DOHH2 (cell line): ENCODE measurements around the gene IGF2BP2.

Experiments used
- H3F3A ChIP-seq: fragments of 200-600 bp; sonication (generic), shearing (Covaris generic); 2 replicates; pipeline ENCODE4 v1.6.0; 2016; ENCODE audit warnings: antibody characterized with exemption, mild to moderate bottlenecking; ENCODE audit not compliant: control insufficient read depth, insufficient read depth
- H3K27ac ChIP-seq: fragments of 200-600 bp; sonication (generic); 2 replicates; pipeline ENCODE4 v1.5.1; 2014; ENCODE audit warnings: low read depth, mild to moderate bottlenecking, low read length, moderate library complexity
- H3K27me3 ChIP-seq: fragments of 200-600 bp; sonication (generic); 2 replicates; pipeline ENCODE4 v1.6.1; 2014; ENCODE audit warnings: mild to moderate bottlenecking, low read length, mixed read lengths; ENCODE audit not compliant: control insufficient read depth
- H3K36me3 ChIP-seq: fragments of 200-600 bp; sonication (generic); 2 replicates; pipeline ENCODE4 v1.6.1; 2014; ENCODE audit warnings: mild to moderate bottlenecking, low read length, moderate library complexity, mixed read lengths; ENCODE audit not compliant: control insufficient read depth
- H3K4me1 ChIP-seq: fragments of 200-600 bp; sonication (generic); 2 replicates; pipeline ENCODE4 v1.6.1; 2014; ENCODE audit warnings: mild to moderate bottlenecking, low read length, mixed read lengths; ENCODE audit not compliant: control insufficient read depth
- H3K4me2 ChIP-seq: fragments of 200-600 bp; sonication (generic); 2 replicates; pipeline ENCODE4 v1.6.0; 2014; ENCODE audit warnings: mild to moderate bottlenecking, low read length, moderate library complexity
- H3K4me3 ChIP-seq: fragments of 200-600 bp; sonication (generic); 2 replicates; pipeline ENCODE4 v1.5.1; 2014; ENCODE audit warnings: mild to moderate bottlenecking, low read length, mixed read lengths
- H3K79me2 ChIP-seq: fragments of 200-600 bp; sonication (generic); 2 replicates; pipeline ENCODE4 v1.6.1; 2014; ENCODE audit warnings: mild to moderate bottlenecking, low read length, mixed read lengths; ENCODE audit not compliant: control insufficient read depth
- H3K9me2 ChIP-seq: fragments of 200-600 bp; sonication (generic); replicated peaks from 2 replicates; pipeline ENCODE4 v1.6.1; 2014; ENCODE audit warnings: mild to moderate bottlenecking, low read length, mixed read lengths; ENCODE audit not compliant: control insufficient read depth
- H3K9me3 ChIP-seq: fragments of 200-600 bp; sonication (generic); 2 replicates; pipeline ENCODE4 v1.6.1; 2014; ENCODE audit warnings: antibody characterized with exemption, low read length, mixed read lengths; ENCODE audit not compliant: control insufficient read depth, insufficient read depth
- H4K20me1 ChIP-seq: fragments of 200-600 bp; sonication (generic); 2 replicates; pipeline ENCODE4 v1.6.0; 2014; ENCODE audit warnings: low read depth, mild to moderate bottlenecking, antibody characterized with exemption, low read length, moderate library complexity; ENCODE audit not compliant: control insufficient read depth, insufficient read depth
- EZH2phosphoT487 ChIP-seq: fragments of 200-600 bp; sonication (generic); IDR thresholded peaks from 2 replicates; pipeline ENCODE4 v1.6.1; 2017; ENCODE audit warnings: borderline replicate concordance, mild to moderate bottlenecking, antibody characterized with exemption, low read length, moderate library complexity, mixed read lengths
- TF ChIP-seq, protein P1 (sequence below): fragments of 200-600 bp; sonication (generic); IDR thresholded peaks from one replicate; pipeline ENCODE4 v1.5.1; 2014; ENCODE audit warnings: antibody characterized with exemption, mild to moderate bottlenecking, low read depth, low read length; ENCODE audit not compliant: poor library complexity, severe bottlenecking

The IGF2BP2 gene

DNA sequence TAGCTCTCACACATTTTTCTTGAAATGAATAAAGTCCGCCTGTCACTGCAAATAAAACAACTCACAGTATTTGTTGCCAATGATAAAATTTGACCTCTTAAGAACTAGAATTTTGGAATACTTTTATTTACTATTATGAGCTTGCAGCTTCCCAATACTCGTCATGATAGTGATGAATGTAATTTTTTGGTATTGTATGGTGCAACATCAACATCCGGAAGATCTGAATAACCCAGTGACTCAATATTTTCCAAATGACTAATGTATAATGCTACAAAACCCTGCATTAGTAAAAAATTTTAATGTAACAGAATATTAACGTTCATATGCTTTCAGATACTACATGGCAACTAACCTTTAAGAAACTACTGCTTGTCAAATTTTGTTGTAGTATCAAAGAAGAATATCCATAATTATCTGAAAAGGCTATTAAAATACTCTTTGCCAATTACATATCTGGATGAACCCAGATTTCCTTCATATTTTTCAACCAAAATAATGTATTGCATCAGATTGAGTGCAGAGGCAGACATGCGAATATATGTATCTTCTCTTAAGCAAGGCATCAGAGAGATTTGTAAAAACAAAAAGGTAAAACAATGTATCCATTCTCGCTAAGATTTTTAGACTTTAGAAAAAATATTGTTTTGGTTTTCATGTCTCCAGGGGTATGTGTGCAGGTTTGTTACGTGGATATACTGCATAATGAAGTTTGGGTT lies 95.3 kb downstream of the IGF2BP2 start:
- H3K27me3 ChIP-seq: peaks cover 11% of the 10 kb centered on the region
- H3K4me2 ChIP-seq: no peak overlapping the region
- TF ChIP-seq, protein P1, sequence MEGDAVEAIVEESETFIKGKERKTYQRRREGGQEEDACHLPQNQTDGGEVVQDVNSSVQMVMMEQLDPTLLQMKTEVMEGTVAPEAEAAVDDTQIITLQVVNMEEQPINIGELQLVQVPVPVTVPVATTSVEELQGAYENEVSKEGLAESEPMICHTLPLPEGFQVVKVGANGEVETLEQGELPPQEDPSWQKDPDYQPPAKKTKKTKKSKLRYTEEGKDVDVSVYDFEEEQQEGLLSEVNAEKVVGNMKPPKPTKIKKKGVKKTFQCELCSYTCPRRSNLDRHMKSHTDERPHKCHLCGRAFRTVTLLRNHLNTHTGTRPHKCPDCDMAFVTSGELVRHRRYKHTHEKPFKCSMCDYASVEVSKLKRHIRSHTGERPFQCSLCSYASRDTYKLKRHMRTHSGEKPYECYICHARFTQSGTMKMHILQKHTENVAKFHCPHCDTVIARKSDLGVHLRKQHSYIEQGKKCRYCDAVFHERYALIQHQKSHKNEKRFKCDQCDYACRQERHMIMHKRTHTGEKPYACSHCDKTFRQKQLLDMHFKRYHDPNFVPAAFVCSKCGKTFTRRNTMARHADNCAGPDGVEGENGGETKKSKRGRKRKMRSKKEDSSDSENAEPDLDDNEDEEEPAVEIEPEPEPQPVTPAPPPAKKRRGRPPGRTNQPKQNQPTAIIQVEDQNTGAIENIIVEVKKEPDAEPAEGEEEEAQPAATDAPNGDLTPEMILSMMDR: no peak
- TF ChIP-seq EZH2phosphoT487: no peak
- H3K4me3 ChIP-seq: no peak overlapping the region
- H3K9me3 ChIP-seq: no peaks in the 10 kb centered on the region
- H3K27ac ChIP-seq: no peak overlapping the region
- H3F3A ChIP-seq: no peaks in the 10 kb centered on the region
- H3K9me2 ChIP-seq: no peaks in the 10 kb centered on the region
- H3K36me3 ChIP-seq: no peaks in the 10 kb centered on the region
- H3K79me2 ChIP-seq: no peaks in the 10 kb centered on the region
- H3K4me1 ChIP-seq: peaks cover 25% of the 10 kb centered on the region
- H4K20me1 ChIP-seq: no peaks in the 10 kb centered on the region

DNA sequence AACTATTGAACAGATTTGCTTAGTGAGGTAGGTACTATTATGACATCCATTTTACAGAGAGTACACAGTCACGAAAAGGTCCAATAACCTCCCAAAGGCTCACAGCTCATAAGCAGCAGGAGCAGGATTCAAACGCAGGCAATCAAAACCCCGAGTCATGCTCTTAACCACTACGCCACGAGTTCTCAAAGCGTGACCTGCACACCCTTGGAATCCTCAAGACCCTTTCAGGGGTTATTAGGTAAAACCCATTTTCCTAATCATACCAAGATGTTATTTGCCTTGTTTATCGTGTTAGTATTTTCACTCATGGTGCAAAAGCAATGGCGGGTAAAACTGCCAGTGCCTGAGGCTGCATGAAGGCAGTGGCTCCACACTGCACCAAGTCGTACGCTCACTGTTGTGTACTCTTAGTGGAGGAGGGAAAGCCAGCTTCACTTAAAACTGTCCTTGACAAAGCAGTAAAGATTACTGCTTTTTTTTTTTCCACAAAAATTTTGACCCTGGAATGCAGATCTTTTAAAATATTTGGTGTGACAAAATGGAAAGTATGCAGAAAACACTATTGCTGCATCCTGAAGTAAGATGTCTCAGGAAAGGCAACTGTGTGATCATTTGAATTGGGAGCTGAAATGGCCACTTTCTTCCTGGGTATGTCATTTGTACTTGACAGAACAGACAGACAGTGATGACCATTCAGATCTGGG lies 96.1 kb downstream of the IGF2BP2 start:
- H3K4me1 ChIP-seq: peaks cover 18% of the 10 kb centered on the region
- no peaks in the 10 kb centered on the region for H3K9me3 ChIP-seq
- no peaks in the 10 kb centered on the region for H4K20me1 ChIP-seq
- no peaks in the 10 kb centered on the region for H3K9me2 ChIP-seq
- no peaks in the 10 kb centered on the region for H3K79me2 ChIP-seq
- H3K36me3 ChIP-seq: no peaks in the 10 kb centered on the region
- no peak overlapping the region for H3K4me3 ChIP-seq
- H3K27me3 ChIP-seq: peaks cover 11% of the 10 kb centered on the region
- H3K4me2 ChIP-seq: no peak overlapping the region
- TF ChIP-seq, protein P1: no peak
- no peak for TF ChIP-seq EZH2phosphoT487
- no peak overlapping the region for H3K27ac ChIP-seq
- no peaks in the 10 kb centered on the region for H3F3A ChIP-seq

DNA sequence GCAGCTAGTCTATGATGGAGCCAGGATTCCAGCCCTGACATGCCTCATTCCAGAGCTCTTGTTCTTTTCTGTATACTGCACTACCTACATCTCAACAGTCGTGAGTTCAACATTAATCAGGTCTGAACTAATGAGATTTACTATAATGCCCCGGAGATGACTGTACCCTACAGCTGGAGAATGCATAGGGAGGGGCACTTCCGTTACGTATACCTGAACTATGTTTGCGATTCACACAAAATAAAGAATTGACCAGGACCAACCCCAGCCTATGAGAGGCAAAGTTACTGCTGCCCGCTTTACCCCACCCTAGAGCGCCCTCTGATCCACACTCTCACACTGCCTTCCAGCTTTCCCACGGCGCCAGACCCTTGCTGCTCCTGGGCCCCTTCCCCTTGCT lies 97.0 kb downstream of the IGF2BP2 start:
- Histone ChIP-seq H3K36me3 (no peaks in the 10 kb centered on the region), H3K9me3 (no peaks in the 10 kb centered on the region), H4K20me1 (no peaks in the 10 kb centered on the region), H3K79me2 (no peaks in the 10 kb centered on the region), H3K4me2 (no peak overlapping the region), H3F3A (no peaks in the 10 kb centered on the region), H3K27ac (no peak overlapping the region), H3K4me3 (no peak overlapping the region), H3K27me3 (peaks cover 14% of the 10 kb centered on the region), H3K4me1 (peaks cover 15% of the 10 kb centered on the region), H3K9me2 (no peaks in the 10 kb centered on the region)
- no peak for TF ChIP-seq EZH2phosphoT487
- TF ChIP-seq, protein P1: no peak
